NCI-H1105 (cell line): Measurements from ENCODE around the gene KNG1.
"Not testable (repeated sequence)": the region's sequence is repeated elsewhere in the genome, so short reads cannot be mapped to it uniquely, and the experiment has no call there.

Experiments
- DNase-seq: peaks from one replicate; lab custom pipeline; 2025; lab: John Stamatoyannopoulos, UW

KNG1 gene

GRCh38 chr3:186708983-186709679 lies 8.0 kb upstream of the KNG1 start:
- DNase-seq, result no peak

GRCh38 chr3:186710694-186711093 lies 6.5 kb upstream of the KNG1 start:
- DNase-seq, result not testable (repeated sequence)

DNA sequence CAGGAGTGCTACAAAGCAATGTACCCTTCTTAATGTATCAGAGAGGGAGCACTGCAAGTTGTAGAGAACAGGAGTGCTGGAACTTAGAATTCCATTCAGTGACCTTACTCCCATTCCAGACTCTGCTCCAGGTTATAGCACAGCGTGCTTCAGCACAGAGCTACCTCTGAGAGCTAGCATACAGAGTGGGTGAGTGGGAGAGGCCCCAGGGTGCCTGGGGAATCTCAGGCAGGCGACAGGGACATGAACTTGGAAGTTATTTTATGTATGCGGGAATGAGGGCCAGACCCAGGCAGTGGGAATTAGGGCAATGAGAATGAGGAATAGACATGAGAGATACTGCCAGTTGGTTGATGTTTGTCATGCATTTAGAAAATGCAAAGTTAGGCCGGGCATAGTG lies 3.7 kb upstream of the KNG1 start:
- no peak for DNase-seq

DNA sequence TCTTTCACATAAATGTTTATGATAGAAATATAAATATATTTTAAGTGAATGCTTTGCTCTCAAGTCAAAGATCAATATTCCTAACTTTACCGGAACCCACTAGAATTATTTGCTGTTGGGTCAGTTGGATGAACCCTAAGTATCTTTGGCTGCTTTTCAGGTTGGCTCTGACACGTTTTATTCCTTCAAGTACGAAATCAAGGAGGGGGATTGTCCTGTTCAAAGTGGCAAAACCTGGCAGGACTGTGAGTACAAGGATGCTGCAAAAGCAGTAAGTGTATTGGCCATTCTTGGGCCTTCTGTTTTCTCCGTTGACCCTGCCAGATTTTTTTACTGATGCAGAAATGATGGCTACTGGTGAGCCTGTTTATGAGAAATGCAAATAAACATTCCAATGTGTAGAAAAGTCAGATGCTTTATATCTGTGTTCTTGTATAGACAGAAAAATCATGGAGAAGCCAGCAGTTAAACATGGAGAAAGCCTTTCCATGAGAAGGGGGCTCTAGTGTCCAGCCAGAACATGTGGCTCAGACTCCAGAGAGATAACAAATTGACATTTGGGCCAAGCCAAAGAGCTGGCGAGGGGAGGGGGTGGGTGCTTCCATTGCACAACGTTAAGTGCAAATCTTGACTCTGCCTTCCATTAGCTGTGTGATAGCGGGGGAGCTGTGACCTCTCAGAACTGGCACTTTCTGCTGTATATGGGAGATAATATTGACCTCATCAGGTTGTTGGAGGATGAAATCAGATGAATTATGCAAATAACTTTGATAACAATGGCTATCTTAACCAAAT lies 3.0 kb downstream of the KNG1 start:
- no peak for DNase-seq

- DNase-seq, result no peak
Observed at GRCh38 chr3:186722457-186722856, 5.3 kb downstream of the KNG1 start.

DNA sequence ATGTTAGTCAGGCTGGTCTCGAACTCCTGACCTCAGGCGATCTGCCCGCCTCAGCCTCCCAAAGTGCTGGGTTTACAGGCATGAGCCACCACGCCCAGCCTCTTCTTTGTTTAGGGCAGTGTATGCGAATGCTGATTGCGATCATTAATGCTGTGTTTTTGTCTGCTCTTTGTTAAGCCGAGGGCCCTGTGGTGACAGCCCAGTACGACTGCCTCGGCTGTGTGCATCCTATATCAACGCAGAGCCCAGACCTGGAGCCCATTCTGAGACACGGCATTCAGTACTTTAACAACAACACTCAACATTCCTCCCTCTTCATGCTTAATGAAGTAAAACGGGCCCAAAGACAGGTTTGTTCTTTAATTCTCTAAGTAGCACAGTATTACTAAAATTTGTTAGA lies 7.8 kb downstream of the KNG1 start:
- no peak for DNase-seq

GRCh38 chr3:186732169-186732766 lies 15.1 kb downstream of the KNG1 start:
- no peak for DNase-seq

DNA sequence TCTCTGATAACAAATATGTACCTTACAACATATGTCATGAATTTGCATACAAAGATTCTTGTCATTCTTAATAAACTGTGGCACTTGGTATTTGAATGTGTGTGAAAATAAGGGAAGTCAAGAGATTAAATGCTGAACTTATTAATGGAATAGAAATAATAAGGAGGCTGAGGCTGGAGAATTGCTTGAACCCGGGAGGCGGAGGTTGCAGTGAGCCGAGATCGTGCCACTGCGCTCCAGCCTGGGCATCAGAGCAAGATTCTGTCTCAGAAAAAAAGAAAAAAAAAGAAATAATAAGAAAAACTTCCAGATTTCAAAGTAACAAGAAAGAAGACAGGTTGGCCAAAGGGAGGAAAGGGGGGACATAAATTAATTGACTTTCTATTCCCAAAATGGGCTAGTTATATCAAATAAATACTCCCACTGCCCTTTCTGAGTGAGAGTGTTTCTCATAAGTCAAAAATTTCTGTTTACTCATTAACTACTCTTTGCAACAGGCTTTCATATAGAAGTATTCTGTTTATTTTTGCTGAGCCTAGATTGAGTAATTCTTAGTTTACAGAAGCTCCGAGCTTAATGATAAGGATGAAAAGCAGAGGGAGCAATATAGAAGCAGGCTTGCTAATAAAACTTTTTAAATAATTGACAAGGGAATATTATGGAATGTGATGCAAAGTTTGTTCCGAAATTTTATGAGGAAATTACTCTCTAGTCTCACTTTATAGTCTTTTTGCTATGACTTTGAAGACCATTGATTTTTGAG lies 25.6 kb downstream of the KNG1 start:
- no peak for DNase-seq

DNA sequence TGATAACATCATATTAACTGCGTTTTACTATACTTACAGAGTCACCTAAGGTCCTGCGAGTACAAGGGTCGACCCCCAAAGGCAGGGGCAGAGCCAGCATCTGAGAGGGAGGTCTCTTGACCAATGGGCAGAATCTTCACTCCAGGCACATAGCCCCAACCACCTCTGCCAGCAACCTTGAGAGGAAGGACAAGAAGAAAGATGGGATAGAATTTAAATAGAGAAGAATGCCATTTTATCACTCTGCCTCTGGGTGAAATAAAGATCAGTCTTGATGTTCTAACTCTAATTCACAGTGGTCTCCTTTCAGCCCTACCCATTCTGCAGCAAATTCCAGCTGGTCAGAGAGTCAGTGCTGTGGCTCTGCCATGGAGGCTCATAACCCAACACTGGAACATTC lies 26.5 kb downstream of the KNG1 start:
- no peak for DNase-seq

- DNase-seq, result no peak
Observed at GRCh38 chr3:186746008-186746407, 28.8 kb downstream of the KNG1 start.

DNA sequence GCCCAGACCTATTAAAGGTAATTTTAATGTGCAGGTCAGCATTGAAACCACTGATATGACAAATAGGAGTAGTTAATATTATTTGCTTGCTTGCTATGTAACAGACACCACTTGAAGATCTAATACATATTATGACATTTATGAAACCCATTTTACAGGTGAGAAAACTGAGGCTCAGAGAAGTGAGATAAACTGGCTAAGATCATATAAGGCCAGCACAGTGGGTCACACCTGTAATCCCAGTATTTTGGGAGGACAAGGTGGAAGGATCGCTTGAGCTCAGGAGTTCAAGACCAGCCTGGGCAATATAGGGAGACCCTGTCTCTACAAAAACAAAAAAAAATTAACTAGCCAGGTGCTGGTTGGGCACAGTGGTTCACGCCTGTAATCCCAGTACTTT lies 33.2 kb downstream of the KNG1 start:
- no peak for DNase-seq

GRCh38 chr3:186751480-186751879 lies 34.3 kb downstream of the KNG1 start:
- no peak for DNase-seq

DNA sequence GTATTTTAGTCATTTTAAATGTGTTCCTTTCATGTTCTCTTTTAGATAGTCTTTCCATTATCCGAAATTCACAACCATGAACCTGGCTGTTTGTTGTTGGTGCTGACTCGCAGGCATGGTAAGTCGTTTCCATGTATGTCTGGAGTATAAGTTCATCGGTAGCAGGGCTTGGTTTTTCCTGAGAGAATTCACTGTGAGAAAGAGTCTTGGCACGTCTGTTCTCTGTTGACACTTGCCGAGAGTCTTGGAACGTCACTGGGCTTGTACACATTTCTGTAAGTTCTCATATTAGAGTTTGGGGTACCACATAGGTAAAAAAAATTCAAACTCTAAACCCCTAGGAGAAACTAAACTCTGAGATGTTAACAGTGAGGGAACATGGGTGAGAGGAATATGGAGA lies 36.8 kb downstream of the KNG1 start:
- no peak for DNase-seq

GRCh38 chr3:186754871-186755270 lies 37.7 kb downstream of the KNG1 start:
- DNase-seq, result no peak

DNA sequence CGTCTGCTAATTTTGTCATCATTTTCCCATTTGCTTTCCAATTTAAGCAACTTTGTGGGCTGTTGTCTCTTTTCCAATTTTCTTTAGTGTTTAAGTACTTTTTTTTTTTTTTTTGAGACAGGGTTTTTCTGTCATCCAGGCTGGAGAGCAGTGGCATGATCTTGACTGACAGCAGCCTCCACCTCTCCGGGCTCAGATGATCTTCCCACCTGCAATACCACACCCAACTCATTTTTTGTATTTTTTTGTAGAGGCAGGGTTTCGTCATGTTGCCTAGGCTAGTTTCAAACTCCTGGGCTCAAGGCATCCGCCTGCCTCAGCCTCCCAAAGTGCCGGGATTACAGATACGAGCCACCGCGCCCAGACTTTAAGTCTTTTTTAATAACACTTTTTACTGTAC lies 40.1 kb downstream of the KNG1 start:
- DNase-seq, result no peak

GRCh38 chr3:186757686-186758220 lies 40.6 kb downstream of the KNG1 start:
- no peak for DNase-seq

DNA sequence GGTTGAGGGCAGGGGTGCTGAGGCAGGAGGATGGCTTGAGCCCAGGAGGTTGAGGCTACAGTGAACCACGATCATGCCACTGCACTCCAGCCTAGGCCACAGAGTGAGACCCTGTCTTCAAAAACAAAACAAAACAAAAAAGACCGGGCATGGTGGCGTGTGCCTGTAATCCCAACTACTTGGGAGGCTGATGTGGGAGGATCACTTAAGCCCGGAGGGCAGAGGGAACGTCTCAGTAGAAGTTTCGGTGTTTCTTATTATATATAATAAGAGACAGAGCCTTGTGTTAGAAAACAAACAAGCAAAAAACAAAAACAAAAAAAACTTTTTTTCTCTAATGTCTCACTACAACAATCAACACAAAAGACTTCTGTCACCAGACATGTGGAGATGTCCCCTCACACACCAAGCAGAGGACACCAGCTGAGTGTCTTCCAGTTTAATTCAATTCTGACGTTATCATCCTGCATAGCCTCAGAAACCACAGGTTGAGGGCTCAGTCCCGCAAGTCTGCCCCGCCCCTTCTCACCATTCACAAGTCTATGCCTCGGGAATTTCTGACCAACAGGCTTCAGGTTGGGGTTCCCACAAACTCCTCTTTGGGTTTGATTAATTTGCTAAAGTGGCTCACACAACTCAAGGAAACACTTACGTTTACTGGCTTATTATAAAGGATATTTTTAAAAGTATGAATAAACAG lies 42.2 kb downstream of the KNG1 start:
- DNase-seq, result no peak

GRCh38 chr3:186760141-186760833 lies 43.1 kb downstream of the KNG1 start:
- DNase-seq, result no peak

DNA sequence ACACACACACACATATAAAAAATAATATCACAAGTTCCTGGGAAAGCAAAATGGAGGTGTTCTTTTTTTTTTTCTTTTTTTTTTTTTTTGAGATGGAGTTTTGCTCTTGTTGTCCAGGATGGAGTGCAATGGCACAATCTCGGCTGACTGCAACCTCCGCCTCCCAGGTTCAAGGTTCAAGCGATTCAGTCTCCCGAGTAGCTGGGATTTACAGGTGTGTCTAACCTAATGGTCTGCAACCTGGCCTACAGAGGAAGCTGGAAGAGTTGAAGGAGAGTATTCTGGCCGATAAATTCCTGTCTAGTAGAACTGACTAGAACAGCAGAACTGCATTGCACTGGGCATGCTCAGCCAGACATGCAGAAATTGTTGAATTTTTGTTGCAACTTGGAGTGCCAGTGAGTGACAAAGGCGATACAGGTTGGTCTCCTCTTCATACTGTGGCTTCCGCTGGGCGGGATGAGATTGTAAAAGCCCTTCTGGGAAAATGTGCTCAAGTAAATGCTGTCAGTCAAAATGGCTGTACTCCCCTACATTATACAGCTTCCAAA lies 43.8 kb downstream of the KNG1 start:
- no peak for DNase-seq

DNA sequence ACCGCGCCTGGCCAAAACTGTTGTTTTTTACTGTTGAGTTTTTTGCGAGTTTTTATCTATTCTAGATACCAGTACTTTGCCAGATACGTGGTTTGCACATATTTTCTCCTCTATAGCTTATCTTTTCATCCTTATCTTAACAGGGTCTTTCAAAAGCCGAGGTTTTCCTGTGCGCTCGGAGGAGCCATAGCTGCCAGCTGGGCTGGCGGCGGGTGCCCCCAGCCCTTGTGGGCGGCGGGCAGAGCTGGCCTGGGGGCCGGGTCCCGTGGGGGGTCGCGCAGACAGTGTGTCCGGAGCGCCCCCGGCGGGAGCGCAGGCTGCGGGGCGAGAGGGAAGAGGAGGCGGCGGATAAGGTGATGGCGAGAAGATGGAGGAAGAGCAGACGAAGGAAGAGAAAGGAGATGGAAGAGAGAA lies 55.1 kb downstream of the KNG1 start:
- no peak for DNase-seq
